Lower leg skin (tissue), 4 donors: Measurements from ENCODE around the gene SLC28A1. TPM values are rescaled to one million over a fixed set of nuclear protein-coding genes. Genes with fewer than 3 reads are reported as not detected.

Source experiments
- DNase-seq, 2 donors: peaks; one replicate each; pipeline ENCODE4 v3.0.0-alpha.2; 2019; ENCODE audit warnings: low spot score in 2 of 2
- H3K4me3 ChIP-seq: fragments of 200-600 bp; sonication (generic); 2 replicates; pipeline ENCODE4 v1.5.1; 2017; ENCODE audit warnings: mild to moderate bottlenecking, low read depth; ENCODE audit not compliant: poor library complexity, severe bottlenecking
- CTCF ChIP-seq, 3 donors: fragments of 450-650 bp; IDR thresholded peaks; one replicate each; pipeline ENCODE4 v1.5.1; 2016; ENCODE audit warnings: antibody characterized with exemption in 3 of 3, mild to moderate bottlenecking in 3 of 3, moderate library complexity in 2 of 3
- POLR2A ChIP-seq, 2 donors: fragments of 450-650 bp; IDR thresholded peaks; one replicate each; pipeline ENCODE4 v1.6.1; 2016 to 2017; ENCODE audit warnings: antibody characterized with exemption in 2 of 2, mild to moderate bottlenecking in 1 of 2, moderate library complexity in 1 of 2
- WGBS, 2 donors: methylation state at CpG; one replicate each; pipeline ENCODE4 v1.1.5; 2018; 5-methylcytosine and 5-hydroxymethylcytosine counted together
- intact Hi-C: fragments of 100-400 bp; cut with DNase I; formaldehyde crosslinking; loops from one replicate; pipeline ENCODE4 v1.15.0; 2023; ENCODE audit warnings: low total_unique reads
- total RNA-seq, 4 donors: library from RNA; depleted of rRNA; stranded (reverse); fragments of >200 nt; gene quantifications; one replicate each; pipeline ENCODE4 v1.1.0, GENCODE V29; 2016

Gene SLC28A1
- total RNA-seq, 4 donors from 2014 or later = not detected

- 43 to 57% methylated on average over 2 of the region's 2 CpGs for WGBS, 2 donors
- no peak overlapping the region for H3K4me3 ChIP-seq
- DNase-seq = no peak
- intact Hi-C loops = no loop called here
- TF ChIP-seq POLR2A (IDR thresholded peaks at IDR 0.05) = no peak
- no peak for TF ChIP-seq CTCF (IDR thresholded peaks at IDR 0.05)
Measured at GRCh38 chr15:84904419-84904818, 20.0 kb downstream of the SLC28A1 start.

GRCh38 chr15:84905016-84905916, 20.8 kb downstream of the SLC28A1 start:
- TF ChIP-seq POLR2A (IDR thresholded peaks at IDR 0.05) = no peak
- TF ChIP-seq CTCF (IDR thresholded peaks at IDR 0.05) = no peak
- no peak for DNase-seq
- intact Hi-C loops = no loop called here
- H3K4me3 ChIP-seq = no peak overlapping the region
- 84 to 86% methylated on average over 15 of the region's 15 CpGs for WGBS, 2 donors

- intact Hi-C loops = no loop called here
- H3K4me3 ChIP-seq = no peak overlapping the region
- TF ChIP-seq CTCF (IDR thresholded peaks at IDR 0.05) = no peak
- no peak for TF ChIP-seq POLR2A (IDR thresholded peaks at IDR 0.05)
- DNase-seq = no peak
- 89% methylated on average over 4 of the region's 4 CpGs for WGBS, 2 donors
Measured at GRCh38 chr15:84907731-84908130, 23.3 kb downstream of the SLC28A1 start.

- no peak for DNase-seq
- intact Hi-C loops = no loop called here
- 65 to 74% methylated on average over 12 to 13 of the region's 13 CpGs for WGBS, 2 donors
- H3K4me3 ChIP-seq = no peak overlapping the region
- TF ChIP-seq POLR2A (IDR thresholded peaks at IDR 0.05) (no peak), CTCF (IDR thresholded peaks at IDR 0.05) (no peak)
Measured at GRCh38 chr15:84908564-84908963, 24.1 kb downstream of the SLC28A1 start.

- no peak overlapping the region for H3K4me3 ChIP-seq
- 91 to 92% methylated on average over 3 of the region's 3 CpGs for WGBS, 2 donors
- intact Hi-C loops = no loop called here
- no peak for DNase-seq
- no peak for TF ChIP-seq CTCF (IDR thresholded peaks at IDR 0.05)
- no peak for TF ChIP-seq POLR2A (IDR thresholded peaks at IDR 0.05)
Measured at GRCh38 chr15:84909029-84909428, 24.6 kb downstream of the SLC28A1 start.
